ENCODE results near the gene AUTS2.

GRCh38 chr7:69959789-69960499 is 361.7 kb downstream of the AUTS2 start:
- TF ChIP-seq MAX (IDR thresholded peaks at IDR 0.05) = no peak
- no peak for TF ChIP-seq TAF1 (conservative IDR thresholded peaks at IDR 0.05)
- no peak for TF ChIP-seq CTCF (IDR thresholded peaks at IDR 0.05; ENCODE audit: low read depth, low read length, missing input control)
- TF ChIP-seq FOXA1 (IDR thresholded peaks at IDR 0.05) = no peak
- TF ChIP-seq YY1 (IDR thresholded peaks at IDR 0.05) = no peak
- no peak for TF ChIP-seq ZBTB33 (IDR thresholded peaks at IDR 0.05)
- TF ChIP-seq EGR1 (IDR thresholded peaks at IDR 0.05; ENCODE audit: low read depth in 2 of 2) = no peak
- TF ChIP-seq NR2F2 (IDR thresholded peaks at IDR 0.05) = no peak
- TF ChIP-seq GABPA (IDR thresholded peaks at IDR 0.05 in 1 of 2, conservative IDR thresholded peaks at IDR 0.05 in 1 of 2) = no peak
- no peak for TF ChIP-seq JUND (IDR thresholded peaks at IDR 0.05)
- no peak for TF ChIP-seq ATF3 (IDR thresholded peaks at IDR 0.05)
- no peak for TF ChIP-seq RXRA (IDR thresholded peaks at IDR 0.05)
- TF ChIP-seq SP1 (IDR thresholded peaks at IDR 0.05) = no peak
- no peak for TF ChIP-seq FOXA2 (IDR thresholded peaks at IDR 0.05)
